SU-DHL-6 (cell line): ENCODE data around the gene C10orf71.
A peak's percentile ranks its signal among the peaks of the same experiment; 100 is the strongest.

ENCODE experiments used
- H2AFZ ChIP-seq: fragments of 200-600 bp; sonication (generic); 2 replicates; pipeline ENCODE4 v1.6.1; 2014; ENCODE audit warnings: low read depth, mild to moderate bottlenecking, moderate library complexity, mixed read lengths, antibody characterized with exemption, low read length; ENCODE audit not compliant: severe bottlenecking
- H3F3A ChIP-seq: fragments of 200-600 bp; shearing (Covaris generic); 2 replicates; pipeline ENCODE4 v1.6.0; 2016; ENCODE audit warnings: antibody characterized with exemption, mild to moderate bottlenecking; ENCODE audit not compliant: insufficient read depth
- H3K27ac ChIP-seq: fragments of 200-600 bp; sonication (generic); 2 replicates; pipeline ENCODE4 v1.5.1; 2016; ENCODE audit warnings: low read depth, mild to moderate bottlenecking, low read length, moderate library complexity, mixed read lengths
- H3K27me3 ChIP-seq: fragments of 200-600 bp; sonication (generic), shearing (Covaris generic); 2 replicates; pipeline ENCODE4 v1.6.0; 2014; ENCODE audit warnings: mild to moderate bottlenecking, low read length
- H3K36me3 ChIP-seq: fragments of 200-600 bp; sonication (generic); 2 replicates; pipeline ENCODE4 v1.6.1; 2014; ENCODE audit warnings: mild to moderate bottlenecking, low read length, mixed read lengths
- H3K4me2 ChIP-seq: fragments of 300-600, 200-600 bp; shearing (Covaris generic), sonication (generic); 2 replicates; pipeline ENCODE4 v1.6.0; 2014; ENCODE audit warnings: low read length, low read depth, mild to moderate bottlenecking; ENCODE audit not compliant: poor library complexity, severe bottlenecking
- H3K4me3 ChIP-seq: fragments of 200-600 bp; sonication (generic); 2 replicates; pipeline ENCODE4 v1.5.1; 2014; ENCODE audit warnings: antibody characterized with exemption, low read length, mild to moderate bottlenecking, mixed read lengths; ENCODE audit not compliant: insufficient read depth, poor library complexity, severe bottlenecking
- H3K79me2 ChIP-seq: fragments of 200-600 bp; sonication (generic); 2 replicates; pipeline ENCODE4 v1.6.1; 2014; ENCODE audit warnings: mild to moderate bottlenecking, low read length, moderate library complexity; ENCODE audit not compliant: insufficient read depth
- H3K9ac ChIP-seq: fragments of 200-600 bp; sonication (generic); 2 replicates; pipeline ENCODE4 v1.7.0; 2014; ENCODE audit warnings: mild to moderate bottlenecking, low read length
- H3K9me2 ChIP-seq: fragments of 200-600 bp; sonication (generic); replicated peaks from 2 replicates; pipeline ENCODE4 v1.6.1; 2014; ENCODE audit warnings: low read length; ENCODE audit not compliant: insufficient read depth
- H3K9me3 ChIP-seq: fragments of 200-600 bp; sonication (generic); 2 replicates; pipeline ENCODE4 v1.6.1; 2014; ENCODE audit warnings: low read length, mixed read lengths; ENCODE audit not compliant: insufficient read depth
- H4K20me1 ChIP-seq: fragments of 200-600 bp; sonication (generic); 2 replicates; pipeline ENCODE4 v1.6.1; 2014; ENCODE audit warnings: low read depth, mild to moderate bottlenecking, antibody characterized with exemption, low read length, moderate library complexity, mixed read lengths
- EZH2phosphoT487 ChIP-seq: fragments of 200-600 bp; sonication (generic), shearing (Covaris generic); conservative IDR thresholded peaks from 2 replicates; pipeline ENCODE4 v1.6.1; 2018; ENCODE audit warnings: mild to moderate bottlenecking, antibody characterized with exemption, low read length, moderate library complexity, mixed read lengths
- TF ChIP-seq, protein P1 (sequence below): fragments of 200-600 bp; sonication (generic); IDR thresholded peaks from one replicate; pipeline ENCODE4 v1.5.1; 2017; ENCODE audit warnings: antibody characterized with exemption, mild to moderate bottlenecking, low read length, moderate library complexity; ENCODE audit not compliant: insufficient read depth, poor library complexity, severe bottlenecking

The C10orf71 gene

GRCh38 chr10:49299816-49300139 lies 808 bp downstream of the C10orf71 start:
- Histone ChIP-seq H3K79me2 (no peaks in the 10 kb centered on the region), H3K27me3 (no peaks in the 10 kb centered on the region), H3K9ac (peak overlapping the region; percentile 24; the same call in 1 of the 2 replicates), H3K4me2 (peak overlapping the region; percentile 60), H2AFZ (no peak overlapping the region), H4K20me1 (no peaks in the 10 kb centered on the region), H3K9me2 (no peaks in the 10 kb centered on the region), H3K36me3 (no peaks in the 10 kb centered on the region), H3K9me3 (no peaks in the 10 kb centered on the region), H3F3A (peaks cover 5% of the 10 kb centered on the region; the same call in 1 of the 2 replicates), H3K27ac (peak overlapping the region; percentile 87), H3K4me3 (no peak overlapping the region)
- TF ChIP-seq EZH2phosphoT487, result no peak
- TF ChIP-seq, protein P1, sequence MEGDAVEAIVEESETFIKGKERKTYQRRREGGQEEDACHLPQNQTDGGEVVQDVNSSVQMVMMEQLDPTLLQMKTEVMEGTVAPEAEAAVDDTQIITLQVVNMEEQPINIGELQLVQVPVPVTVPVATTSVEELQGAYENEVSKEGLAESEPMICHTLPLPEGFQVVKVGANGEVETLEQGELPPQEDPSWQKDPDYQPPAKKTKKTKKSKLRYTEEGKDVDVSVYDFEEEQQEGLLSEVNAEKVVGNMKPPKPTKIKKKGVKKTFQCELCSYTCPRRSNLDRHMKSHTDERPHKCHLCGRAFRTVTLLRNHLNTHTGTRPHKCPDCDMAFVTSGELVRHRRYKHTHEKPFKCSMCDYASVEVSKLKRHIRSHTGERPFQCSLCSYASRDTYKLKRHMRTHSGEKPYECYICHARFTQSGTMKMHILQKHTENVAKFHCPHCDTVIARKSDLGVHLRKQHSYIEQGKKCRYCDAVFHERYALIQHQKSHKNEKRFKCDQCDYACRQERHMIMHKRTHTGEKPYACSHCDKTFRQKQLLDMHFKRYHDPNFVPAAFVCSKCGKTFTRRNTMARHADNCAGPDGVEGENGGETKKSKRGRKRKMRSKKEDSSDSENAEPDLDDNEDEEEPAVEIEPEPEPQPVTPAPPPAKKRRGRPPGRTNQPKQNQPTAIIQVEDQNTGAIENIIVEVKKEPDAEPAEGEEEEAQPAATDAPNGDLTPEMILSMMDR, result no peak

DNA sequence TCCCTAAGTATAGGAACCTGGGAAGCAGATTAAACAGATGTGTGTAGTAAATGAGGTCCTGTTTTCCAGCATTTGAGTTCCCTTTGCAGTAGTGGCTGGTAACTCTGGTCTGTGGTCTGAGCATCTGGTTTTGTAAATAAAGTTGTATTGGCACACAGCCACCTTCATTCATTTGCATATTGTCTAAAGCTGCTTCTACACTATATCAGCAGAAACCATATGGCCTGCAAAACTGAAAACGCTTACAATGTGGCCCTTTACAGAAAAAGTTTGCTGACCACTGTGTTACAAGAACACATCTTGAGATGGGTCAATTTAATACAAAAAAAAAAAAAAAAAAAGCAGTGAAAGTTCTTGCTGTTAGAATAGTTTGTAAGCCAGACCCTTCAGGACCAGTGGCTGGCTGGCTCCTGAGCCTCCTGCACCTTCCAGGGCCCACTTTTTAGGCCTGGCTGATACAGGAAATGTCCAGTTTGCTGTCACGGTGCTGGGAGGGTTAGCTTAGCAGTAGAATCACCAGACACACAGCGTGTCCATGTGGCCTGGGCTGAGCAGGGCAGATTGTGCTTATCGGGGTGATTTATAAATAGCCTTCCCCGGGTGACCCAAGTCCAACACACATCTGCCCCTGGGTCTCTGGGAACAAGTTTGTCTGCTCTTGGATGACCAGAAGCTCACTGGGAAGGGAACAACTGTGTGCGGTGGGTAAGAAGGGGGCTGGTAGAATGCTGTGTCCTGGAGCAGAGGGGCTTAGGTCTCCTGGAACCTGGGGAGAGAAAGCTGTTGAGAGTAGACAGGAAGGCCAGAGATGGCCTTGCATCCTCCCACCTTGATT lies 1.4 kb downstream of the C10orf71 start:
- Histone ChIP-seq H3F3A (peaks cover 5% of the 10 kb centered on the region; the same call in 1 of the 2 replicates), H3K9ac (peak overlapping the region; percentile 24; the same call in 1 of the 2 replicates), H3K27me3 (no peaks in the 10 kb centered on the region), H4K20me1 (no peaks in the 10 kb centered on the region), H3K4me3 (no peak overlapping the region), H3K9me2 (no peaks in the 10 kb centered on the region), H3K27ac (peak overlapping the region; percentile 87), H3K36me3 (no peaks in the 10 kb centered on the region), H3K9me3 (no peaks in the 10 kb centered on the region), H2AFZ (no peak overlapping the region), H3K4me2 (peak overlapping the region; percentile 60), H3K79me2 (no peaks in the 10 kb centered on the region)
- TF ChIP-seq EZH2phosphoT487, result no peak
- TF ChIP-seq, protein P1, result no peak

- Histone ChIP-seq H3K9me2 (no peaks in the 10 kb centered on the region), H3K9ac (no peak overlapping the region), H3F3A (peaks cover 5% of the 10 kb centered on the region; the same call in 1 of the 2 replicates), H3K27me3 (no peaks in the 10 kb centered on the region), H3K36me3 (no peaks in the 10 kb centered on the region), H2AFZ (no peak overlapping the region), H3K4me3 (no peak overlapping the region), H4K20me1 (no peaks in the 10 kb centered on the region), H3K79me2 (no peaks in the 10 kb centered on the region), H3K27ac (no peak overlapping the region), H3K4me2 (no peak overlapping the region), H3K9me3 (no peaks in the 10 kb centered on the region)
- TF ChIP-seq, protein P1, result no peak
- no peak for TF ChIP-seq EZH2phosphoT487
Observed at GRCh38 chr10:49301302-49301701, 2.3 kb downstream of the C10orf71 start.
